Muscle layer of duodenum (tissue), 2 donors: ENCODE data around the gene MATCAP1.

Source experiments
- H3K27ac ChIP-seq: one replicate; pipeline ENCODE4 v1.7.0; 2013; ENCODE audit warnings: mild to moderate bottlenecking, low read length
- H3K27me3 ChIP-seq: one replicate; pipeline ENCODE4 v1.7.0; 2013; ENCODE audit warnings: low read depth, mild to moderate bottlenecking, control low read depth, low read length
- H3K36me3 ChIP-seq, 2 donors: one replicate each; pipeline ENCODE4 v1.7.0; 2013; ENCODE audit warnings: low read length in 2 of 2, control low read depth in 1 of 2, mild to moderate bottlenecking in 1 of 2; ENCODE audit not compliant: insufficient read depth in 2 of 2, control insufficient read depth in 1 of 2
- H3K4me1 ChIP-seq, 2 donors: one replicate each; pipeline ENCODE4 v1.7.0; 2013; ENCODE audit warnings: low read length in 2 of 2, mild to moderate bottlenecking in 2 of 2, control low read depth in 1 of 2, moderate library complexity in 1 of 2; ENCODE audit not compliant: insufficient read depth in 2 of 2, control insufficient read depth in 1 of 2
- H3K4me3 ChIP-seq, 2 donors: one replicate each; pipeline ENCODE4 v1.7.0; 2013; ENCODE audit warnings: low read length in 2 of 2, low read depth in 1 of 2, mild to moderate bottlenecking in 1 of 2
- H3K9me3 ChIP-seq, 2 donors: one replicate each; pipeline ENCODE4 v1.7.0; 2013; ENCODE audit warnings: low read length in 2 of 2, control low read depth in 1 of 2, mild to moderate bottlenecking in 1 of 2; ENCODE audit not compliant: control insufficient read depth in 1 of 2
- donor health status: healthy.

Gene MATCAP1

GRCh38 chr16:67157892-67158635 is 25.7 kb downstream of the MATCAP1 start:
- H3K4me1 ChIP-seq = peaks cover 14 to 41% of the 10 kb centered on the region in 2 donors
- peak overlapping the region; percentile 82 for H3K27ac ChIP-seq
- no peaks in the 10 kb centered on the region for H3K36me3 ChIP-seq
- no peaks in the 10 kb centered on the region for H3K27me3 ChIP-seq
- no peak overlapping the region for H3K4me3 ChIP-seq
- H3K9me3 ChIP-seq = no peaks in the 10 kb centered on the region

GRCh38 chr16:67157106-67157748 is 26.5 kb downstream of the MATCAP1 start:
- Histone ChIP-seq H3K4me1 (peaks cover 7 to 34% of the 10 kb centered on the region in 2 donors), H3K4me3 (no peak overlapping the region), H3K9me3 (no peaks in the 10 kb centered on the region), H3K27me3 (no peaks in the 10 kb centered on the region), H3K27ac (no peak overlapping the region), H3K36me3 (no peaks in the 10 kb centered on the region)

GRCh38 chr16:67156143-67156844 is 27.5 kb downstream of the MATCAP1 start:
- peaks cover 5 to 32% of the 10 kb centered on the region in 2 donors for H3K4me1 ChIP-seq
- no peaks in the 10 kb centered on the region for H3K9me3 ChIP-seq
- H3K27me3 ChIP-seq = no peaks in the 10 kb centered on the region
- no peak overlapping the region for H3K27ac ChIP-seq
- no peak overlapping the region for H3K4me3 ChIP-seq
- no peaks in the 10 kb centered on the region for H3K36me3 ChIP-seq

- Histone ChIP-seq H3K4me1 (peaks cover 3 to 33% of the 10 kb centered on the region in 2 donors), H3K36me3 (no peaks in the 10 kb centered on the region), H3K27ac (no peak overlapping the region), H3K9me3 (no peaks in the 10 kb centered on the region), H3K27me3 (no peaks in the 10 kb centered on the region), H3K4me3 (peak overlapping the region in 1 of 2 donors; percentile 54)
Measured at GRCh38 chr16:67155295-67156142, 28.2 kb downstream of the MATCAP1 start.

- no peaks in the 10 kb centered on the region for H3K36me3 ChIP-seq
- H3K27ac ChIP-seq = no peak overlapping the region
- no peaks in the 10 kb centered on the region for H3K9me3 ChIP-seq
- H3K4me3 ChIP-seq = peak overlapping the region in 1 of 2 donors; percentile 54
- H3K4me1 ChIP-seq = peaks cover 3 to 40% of the 10 kb centered on the region in 2 donors
- no peaks in the 10 kb centered on the region for H3K27me3 ChIP-seq
Measured at GRCh38 chr16:67154578-67155294, 29.0 kb downstream of the MATCAP1 start.

GRCh38 chr16:67151431-67152097 is 32.2 kb downstream of the MATCAP1 start:
- Histone ChIP-seq H3K4me1 (peaks cover 0 to 32% of the 10 kb centered on the region in 2 donors), H3K4me3 (peak overlapping the region; percentile 61 to 82), H3K9me3 (no peaks in the 10 kb centered on the region), H3K36me3 (peaks cover 13 to 24% of the 10 kb centered on the region in 2 donors), H3K27ac (no peak overlapping the region), H3K27me3 (no peaks in the 10 kb centered on the region)

GRCh38 chr16:67150833-67151396 is 32.8 kb downstream of the MATCAP1 start, which contains the start of gene B3GNT9:
TSS of gene B3GNT9 (minus strand) at chr16:67150998. CDS start at chr16:67150485, 513 bp downstream.
- Histone ChIP-seq H3K4me3 (peak within 1 kb of the TSS; percentile 61 to 82), H3K36me3 (peaks cover 20 to 31% of the 10 kb centered on the region in 2 donors), H3K27ac (no peak within 1 kb of the TSS), H3K4me1 (peaks cover 0 to 32% of the 10 kb centered on the region in 2 donors), H3K9me3 (no peaks in the 10 kb centered on the region), H3K27me3 (no peaks in the 10 kb centered on the region)

GRCh38 chr16:67150047-67150832 is 33.5 kb downstream of the MATCAP1 start:
- H3K9me3 ChIP-seq = no peaks in the 10 kb centered on the region
- peaks cover 26 to 38% of the 10 kb centered on the region in 2 donors for H3K36me3 ChIP-seq
- H3K27me3 ChIP-seq = no peaks in the 10 kb centered on the region
- peak overlapping the region; percentile 61 to 82 for H3K4me3 ChIP-seq
- no peak overlapping the region for H3K27ac ChIP-seq
- peaks cover 0 to 25% of the 10 kb centered on the region in 2 donors for H3K4me1 ChIP-seq

- Histone ChIP-seq H3K27ac (no peak overlapping the region), H3K36me3 (peaks cover 34 to 46% of the 10 kb centered on the region in 2 donors), H3K4me3 (no peak overlapping the region), H3K27me3 (no peaks in the 10 kb centered on the region), H3K4me1 (peaks cover 0 to 18% of the 10 kb centered on the region in 2 donors), H3K9me3 (no peaks in the 10 kb centered on the region)
Measured at GRCh38 chr16:67149276-67150046, 34.3 kb downstream of the MATCAP1 start.
